Activated CD4-positive, alpha-beta memory T cell treated with anti-CD3 and anti-CD28 coated beads for 36 hours (primary cell): Measurements from ENCODE around the gene DPYSL4. TPM values are rescaled to one million over a fixed set of nuclear protein-coding genes. Genes with fewer than 3 reads are reported as not detected.
"Not testable (repeated sequence)": the region's sequence is repeated elsewhere in the genome, so short reads cannot be mapped to it uniquely, and the experiment has no call there.

ENCODE experiments used
- CTCF ChIA-PET: fragments of 350-600 bp; sonication (Branson Sonifier 250); formaldehyde crosslinking; loops from one replicate; lab custom pipeline; 2021; ENCODE audit warnings: antibody characterized with exemption, inconsistent platforms; lab: Charles Lee
- POLR2A ChIA-PET: fragments of 350-600 bp; sonication (Branson Sonifier 250); formaldehyde crosslinking; loops from one replicate; lab custom pipeline; 2021; ENCODE audit warnings: antibody characterized with exemption; lab: Charles Lee
- DNase-seq: peaks from one replicate; pipeline ENCODE4 v3.0.0-alpha.2; 2020
- H3K27ac Mint-ChIP-seq: one replicate; pipeline ENCODE4 v1.8.0; 2021; ENCODE audit warnings: mixed read lengths
- H3K27me3 Mint-ChIP-seq: one replicate; pipeline ENCODE4 v1.8.0; 2021; ENCODE audit warnings: mixed read lengths
- H3K36me3 Mint-ChIP-seq: one replicate; pipeline ENCODE4 v1.8.0; 2021; ENCODE audit warnings: mixed read lengths
- H3K4me1 Mint-ChIP-seq: one replicate; pipeline ENCODE4 v1.8.0; 2021; ENCODE audit warnings: low read depth, mixed read lengths
- H3K4me3 Mint-ChIP-seq: one replicate; pipeline ENCODE4 v1.8.0; 2021; ENCODE audit warnings: mild to moderate bottlenecking, mixed read lengths
- H3K9me3 Mint-ChIP-seq: one replicate; pipeline ENCODE4 v1.8.0; 2021; ENCODE audit warnings: mixed read lengths
- intact Hi-C: fragments of 100-400 bp; cut with micrococcal nuclease; formaldehyde crosslinking; loops from one replicate; pipeline ENCODE4 v1.15.1; 2023
- total RNA-seq, 2 experiments: library from RNA; stranded (reverse); gene quantifications; one replicate each; pipeline ENCODE4 v1.2.3, GENCODE V29; 2021

Gene DPYSL4
- total RNA-seq, 2 experiments from 2014 or later: 7.0 to 7.2 TPM

- H3K36me3 Mint-ChIP-seq, H3K9me3 Mint-ChIP-seq, H3K27me3 Mint-ChIP-seq, intact Hi-C loops, H3K4me3 Mint-ChIP-seq, POLR2A ChIA-PET, CTCF ChIA-PET: not testable (repeated sequence)
- Mint-ChIP-seq H3K4me1 (peaks cover 31% of the 10 kb centered on the region), H3K27ac (peak overlapping the region; percentile 38)
- peak; percentile 39 for DNase-seq
Measured at GRCh38 chr10:132160834-132161622, 25.7 kb upstream of the DPYSL4 start.

GRCh38 chr10:132162021-132162531 lies 24.7 kb upstream of the DPYSL4 start:
- H3K27ac Mint-ChIP-seq: peak overlapping the region; percentile 92
- no peaks in the 10 kb centered on the region for H3K27me3 Mint-ChIP-seq
- peaks cover 36% of the 10 kb centered on the region for H3K4me1 Mint-ChIP-seq
- H3K36me3 Mint-ChIP-seq: no peaks in the 10 kb centered on the region
- DNase-seq: peak; percentile 72
- CTCF ChIA-PET: interaction anchor here (0.7 kb wide), 1 partner anchor 20 kb away, joined by 4 read pairs; no protein-coding TSS in a partner anchor
- POLR2A ChIA-PET: no interaction called here
- peak overlapping the region; percentile 51 for H3K4me3 Mint-ChIP-seq
- intact Hi-C loops: loop anchor here (2.0 kb wide), 2 partner anchors 285 to 375 kb away; partner anchors contain the start of gene INPP5A
- no peaks in the 10 kb centered on the region for H3K9me3 Mint-ChIP-seq

DNA sequence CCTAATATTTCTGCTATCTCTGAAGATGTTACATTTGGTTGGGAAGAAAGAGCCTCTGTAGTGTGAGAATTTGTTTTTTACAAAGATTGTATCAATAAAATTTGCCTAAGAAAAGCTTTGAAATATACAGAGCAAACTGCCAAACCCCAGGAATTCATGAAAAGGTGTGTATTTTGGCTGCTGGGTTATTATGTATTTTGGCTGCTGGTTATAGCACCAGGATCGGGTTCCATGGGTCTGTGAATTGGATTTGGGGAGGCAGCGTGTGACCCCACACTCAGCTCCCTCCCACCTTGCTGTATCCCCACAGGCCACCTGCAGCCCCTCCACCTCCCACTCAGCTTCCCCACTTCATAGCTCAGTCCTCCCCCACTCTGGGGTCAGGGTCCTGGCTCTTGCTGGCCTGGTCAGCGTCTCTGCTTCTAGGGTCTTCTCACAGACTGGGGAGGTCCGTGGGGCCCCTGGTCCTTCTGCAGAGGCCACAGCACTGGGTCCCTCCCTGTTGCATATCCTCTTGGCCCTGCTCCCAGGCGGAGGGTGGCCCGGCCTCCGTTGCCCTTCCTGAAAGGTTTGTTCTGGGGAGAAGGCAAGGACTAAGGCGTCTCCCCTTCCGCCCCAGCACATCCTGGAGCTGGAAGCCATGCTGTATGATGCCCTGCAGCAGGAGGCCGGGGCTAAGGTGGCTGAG lies 24.0 kb upstream of the DPYSL4 start:
- CTCF ChIA-PET: interaction anchor here (0.7 kb wide), 1 partner anchor 21 kb away, joined by 4 read pairs; no protein-coding TSS in a partner anchor
- intact Hi-C loops: loop anchor here (2.0 kb wide), 2 partner anchors 284 to 374 kb away; partner anchors contain the start of gene INPP5A
- H3K4me3 Mint-ChIP-seq: peak overlapping the region; percentile 51

GRCh38 chr10:132163278-132163765 lies 23.4 kb upstream of the DPYSL4 start:
- intact Hi-C loops: loop anchor here (2.0 kb wide), 2 partner anchors 283 to 373 kb away; partner anchors contain the start of gene INPP5A
- H3K4me1 Mint-ChIP-seq: peaks cover 30% of the 10 kb centered on the region

More for the DNA sequence above, 24.0 kb upstream of the DPYSL4 start:
- Mint-ChIP-seq H3K36me3 (no peaks in the 10 kb centered on the region), H3K27me3 (no peaks in the 10 kb centered on the region), H3K4me1 (peaks cover 34% of the 10 kb centered on the region), H3K27ac (peak overlapping the region; percentile 92), H3K9me3 (no peaks in the 10 kb centered on the region)
- no peak for DNase-seq
- POLR2A ChIA-PET: no interaction called here

DNA sequence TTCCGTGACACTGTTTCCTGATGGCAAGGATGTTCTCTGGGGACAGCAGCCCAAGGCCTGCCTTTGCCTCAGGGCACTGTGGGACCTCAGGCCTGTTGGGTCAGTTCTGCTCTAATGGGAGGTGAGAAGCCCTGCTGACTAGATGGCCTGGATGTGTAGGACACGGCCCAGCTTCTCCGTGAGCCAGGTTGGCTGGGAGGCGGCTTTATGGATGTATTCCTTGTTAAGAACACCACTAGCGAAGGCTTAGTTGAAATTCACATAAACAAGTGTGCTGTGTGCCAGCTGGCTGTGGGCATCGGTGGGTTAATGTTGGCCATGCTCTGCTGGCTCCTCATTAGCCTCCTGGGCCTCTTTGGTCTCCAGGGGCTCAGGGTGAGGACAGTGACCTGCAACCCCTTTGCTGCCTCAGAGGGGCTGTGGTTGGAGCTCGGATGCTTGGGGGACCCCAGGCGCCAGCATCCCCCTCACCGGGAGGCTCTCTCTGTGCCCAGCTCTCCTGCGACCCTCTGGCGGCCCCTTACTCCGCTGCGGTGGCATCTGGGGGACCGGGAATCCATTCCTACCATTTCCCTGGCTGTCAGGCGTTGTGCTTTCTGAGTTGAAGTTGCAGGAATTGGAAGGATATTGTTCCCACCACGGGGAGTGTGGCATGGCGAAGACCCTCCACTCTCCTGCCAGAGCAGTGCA lies 22.8 kb upstream of the DPYSL4 start:
- DNase-seq: no peak
- H3K9me3 Mint-ChIP-seq: no peaks in the 10 kb centered on the region
- H3K4me1 Mint-ChIP-seq: peaks cover 27% of the 10 kb centered on the region
- H3K27ac Mint-ChIP-seq: no peak overlapping the region
- H3K4me3 Mint-ChIP-seq: no peak overlapping the region
- POLR2A ChIA-PET: no interaction called here
- CTCF ChIA-PET: no interaction called here
- no peaks in the 10 kb centered on the region for H3K36me3 Mint-ChIP-seq
- intact Hi-C loops: loop anchor here (2.0 kb wide), 2 partner anchors 283 to 373 kb away; partner anchors contain the start of gene INPP5A
- H3K27me3 Mint-ChIP-seq: no peaks in the 10 kb centered on the region

More at GRCh38 chr10:132163278-132163765, 23.4 kb upstream of the DPYSL4 start:
- Mint-ChIP-seq H3K4me3 (no peak overlapping the region), H3K9me3 (no peaks in the 10 kb centered on the region), H3K27me3 (no peaks in the 10 kb centered on the region), H3K27ac (peak overlapping the region; percentile 9), H3K36me3 (no peaks in the 10 kb centered on the region)
- ChIA-PET POLR2A (no interaction called here), CTCF (no interaction called here)
- peak; percentile 80 for DNase-seq

- H3K27me3 Mint-ChIP-seq: no peaks in the 10 kb centered on the region
- DNase-seq: no peak
- H3K4me1 Mint-ChIP-seq: peaks cover 22% of the 10 kb centered on the region
- no peak overlapping the region for H3K4me3 Mint-ChIP-seq
- intact Hi-C loops: no loop called here
- POLR2A ChIA-PET: no interaction called here
- CTCF ChIA-PET: no interaction called here
- no peak overlapping the region for H3K27ac Mint-ChIP-seq
- no peaks in the 10 kb centered on the region for H3K9me3 Mint-ChIP-seq
- no peaks in the 10 kb centered on the region for H3K36me3 Mint-ChIP-seq
Measured at GRCh38 chr10:132164761-132165278, 21.9 kb upstream of the DPYSL4 start.

DNA sequence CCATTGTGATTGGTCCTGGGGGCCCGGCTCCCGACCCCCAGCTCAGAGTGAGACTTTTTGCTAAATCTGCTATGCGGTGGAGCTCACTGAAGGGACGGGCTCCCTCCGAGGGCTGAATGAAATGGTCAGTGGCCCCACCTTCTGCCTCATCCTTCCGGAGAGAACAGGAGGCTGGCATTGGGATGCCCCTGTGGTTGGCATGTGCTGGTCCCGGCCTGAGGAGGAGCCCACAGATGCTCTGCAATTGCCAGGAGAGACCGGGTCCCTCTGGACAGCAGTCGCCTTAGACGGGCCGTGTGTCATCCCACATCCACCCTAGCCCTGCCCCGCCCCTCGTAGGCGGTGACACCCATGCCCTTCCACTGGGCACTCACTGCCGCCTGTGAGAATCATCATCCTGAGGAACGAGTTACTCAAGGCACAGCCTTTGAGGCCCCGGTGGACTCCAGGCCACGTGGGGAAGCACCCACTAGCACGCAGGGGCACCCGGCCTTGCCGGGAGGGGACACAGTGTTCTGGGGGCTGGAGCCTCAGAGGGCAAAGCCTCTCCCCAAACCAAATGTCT lies 21.2 kb upstream of the DPYSL4 start:
- Mint-ChIP-seq H3K27me3 (no peaks in the 10 kb centered on the region), H3K27ac (no peak overlapping the region), H3K36me3 (no peaks in the 10 kb centered on the region), H3K9me3 (no peaks in the 10 kb centered on the region), H3K4me3 (no peak overlapping the region), H3K4me1 (peaks cover 22% of the 10 kb centered on the region)
- DNase-seq: no peak
- intact Hi-C loops: no loop called here
- ChIA-PET POLR2A (no interaction called here), CTCF (no interaction called here)

GRCh38 chr10:132166216-132166950 lies 20.4 kb upstream of the DPYSL4 start:
- CTCF ChIA-PET: no interaction called here
- no peak for DNase-seq
- Mint-ChIP-seq H3K36me3 (no peaks in the 10 kb centered on the region), H3K27ac (no peak overlapping the region), H3K4me3 (no peak overlapping the region), H3K4me1 (peaks cover 22% of the 10 kb centered on the region), H3K27me3 (no peaks in the 10 kb centered on the region), H3K9me3 (no peaks in the 10 kb centered on the region)
- POLR2A ChIA-PET: no interaction called here
- intact Hi-C loops: no loop called here

GRCh38 chr10:132167041-132167674 lies 19.6 kb upstream of the DPYSL4 start:
- Mint-ChIP-seq H3K27me3 (no peaks in the 10 kb centered on the region), H3K4me3 (no peak overlapping the region)
- CTCF ChIA-PET: no interaction called here

GRCh38 chr10:132167976-132168375 lies 18.8 kb upstream of the DPYSL4 start:
- intact Hi-C loops: no loop called here
- POLR2A ChIA-PET: no interaction called here

More at GRCh38 chr10:132167041-132167674, 19.6 kb upstream of the DPYSL4 start:
- no peaks in the 10 kb centered on the region for H3K36me3 Mint-ChIP-seq
- no peak overlapping the region for H3K27ac Mint-ChIP-seq
- DNase-seq: no peak
- peaks cover 17% of the 10 kb centered on the region for H3K4me1 Mint-ChIP-seq
- intact Hi-C loops: no loop called here
- no peaks in the 10 kb centered on the region for H3K9me3 Mint-ChIP-seq
- POLR2A ChIA-PET: no interaction called here

More at GRCh38 chr10:132167976-132168375, 18.8 kb upstream of the DPYSL4 start:
- CTCF ChIA-PET: no interaction called here
- H3K4me1 Mint-ChIP-seq: peaks cover 10% of the 10 kb centered on the region
- H3K27ac Mint-ChIP-seq: no peak overlapping the region
- no peak for DNase-seq
- H3K36me3 Mint-ChIP-seq: no peaks in the 10 kb centered on the region
- H3K27me3 Mint-ChIP-seq: no peaks in the 10 kb centered on the region
- H3K4me3 Mint-ChIP-seq: no peak overlapping the region
- H3K9me3 Mint-ChIP-seq: no peaks in the 10 kb centered on the region
